HepG2 (cell line): ENCODE measurements around the gene LAMB2. TPM values are rescaled to one million over a fixed set of nuclear protein-coding genes. Genes with fewer than 3 reads are reported as not detected.

Experiments
- CC2D1A ChIP-seq: sonication (generic); formaldehyde crosslinking; IDR thresholded peaks from 2 replicates; pipeline ENCODE4 v1.8.1; 2023; ENCODE audit warnings: mild to moderate bottlenecking, missing genetic modification reagents
- FOXO1 ChIP-seq: sonication (generic); formaldehyde crosslinking; IDR thresholded peaks from 2 replicates; pipeline ENCODE4 v1.4.0; 2020; ENCODE audit warnings: missing genetic modification reagents
- GATA4 ChIP-seq: sonication (generic); IDR thresholded peaks from 2 replicates; pipeline ENCODE4 v1.6.1; 2016; ENCODE audit warnings: antibody characterized with exemption, low read depth, borderline replicate concordance
- KAT8 ChIP-seq: IDR thresholded peaks from 2 replicates; pipeline ENCODE4 v1.6.1; 2016; ENCODE audit warnings: missing genetic modification reagents, missing compliant biosample characterization
- MXI1 ChIP-seq: IDR thresholded peaks from 3 replicates; pipeline ENCODE4 v1.6.1; 2012; ENCODE audit warnings: low read depth, low read length, inconsistent platforms, borderline replicate concordance
- NFAT5 ChIP-seq: sonication (generic); formaldehyde crosslinking; IDR thresholded peaks from 2 replicates; pipeline ENCODE4 v1.4.0; 2020; ENCODE audit warnings: missing genetic modification reagents
- PRDM10 ChIP-seq: sonication (generic); formaldehyde crosslinking; IDR thresholded peaks from 2 replicates; pipeline ENCODE4 v1.4.0; 2020; ENCODE audit warnings: low read depth, missing genetic modification reagents
- RBM39 ChIP-seq: fragments of 200-400 bp; formaldehyde crosslinking; IDR thresholded peaks from one replicate; pipeline ENCODE4 v1.6.1; 2018; ENCODE audit warnings: antibody characterized with exemption, mild to moderate bottlenecking, low read depth, low read length; ENCODE audit not compliant: poor library complexity, severe bottlenecking
- TIGD3 ChIP-seq: sonication (generic); formaldehyde crosslinking; IDR thresholded peaks from 2 replicates; pipeline ENCODE4 v1.5.1; 2020; ENCODE audit warnings: mild to moderate bottlenecking, missing genetic modification reagents, borderline replicate concordance
- ZMYM4 ChIP-seq: sonication (generic); formaldehyde crosslinking; IDR thresholded peaks from 2 replicates; pipeline ENCODE4 v1.8.1; 2023; ENCODE audit warnings: mild to moderate bottlenecking, missing genetic modification reagents
- ZNF17 ChIP-seq: sonication (generic); formaldehyde crosslinking; IDR thresholded peaks from 2 replicates; pipeline ENCODE4 v1.5.0; 2020; ENCODE audit warnings: mild to moderate bottlenecking, missing genetic modification reagents
- ZNF280D ChIP-seq: sonication (generic); formaldehyde crosslinking; IDR thresholded peaks from 2 replicates; pipeline ENCODE4 v1.5.1; 2020; ENCODE audit warnings: mild to moderate bottlenecking, missing genetic modification reagents
- ZNF564 ChIP-seq: sonication (generic); formaldehyde crosslinking; IDR thresholded peaks from 2 replicates; pipeline ENCODE4 v1.8.1; 2023; ENCODE audit warnings: mild to moderate bottlenecking, missing genetic modification reagents
- ZNF614 ChIP-seq: IDR thresholded peaks from 2 replicates; pipeline ENCODE4 v1.6.1; 2018; ENCODE audit warnings: missing biosample characterization, missing genetic modification reagents, inconsistent platforms, borderline replicate concordance
- ZNF7 ChIP-seq: IDR thresholded peaks from 2 replicates; pipeline ENCODE4 v1.6.1; 2016; ENCODE audit warnings: missing biosample characterization, missing genetic modification reagents
- polyA plus RNA-seq, 8 experiments: library from polyadenylated mRNA; depleted of rRNA in 3 of 8; stranded (reverse) in 7 of 8; unstranded in 1 of 8; fragments of >200 nt; fragmentation: Illumina TruSeq in 4 of 8; extraction: Trizol in 4 of 8; gene quantifications; 2 replicates each; pipeline versions ENCODE4 v1.2.1 to v1.2.3, GENCODE V29; 2011 to 2016; ENCODE audit warnings: low read depth in 4 of 8, missing spikeins in 1 of 8, mixed read lengths in 1 of 8; ENCODE audit not compliant: insufficient read depth in 1 of 8
- total RNA-seq, 5 experiments: library from RNA; depleted of rRNA; stranded (reverse); fragments of >200 nt; fragmentation: Illumina TruSeq; extraction: Trizol; gene quantifications; 2 replicates each; pipeline ENCODE4 v1.2.3, GENCODE V29; 2016; ENCODE audit warnings: low read depth in 1 of 5

The LAMB2 gene
- total and polyA plus RNA-seq, 2 of the 13 experiments (the other 11 are each of a cell fraction or from before 2014, with no cell fraction given): 208 to 443 TPM

- TF ChIP-seq NFAT5 (CRISPR knock-in tag) (peak; percentile 51; the same call in 1 of the 2 replicates), RBM39 (no peak), ZNF564 (CRISPR knock-in tag) (no peak), TIGD3 (CRISPR knock-in tag) (no peak), CC2D1A (CRISPR knock-in tag) (no peak), KAT8 (CRISPR knock-in tag) (no peak), ZNF7 (CRISPR knock-in tag) (no peak), ZNF280D (no peak), FOXO1 (no peak), GATA4 (no peak), MXI1 (no peak; the same call in 2 of the 3 replicates), ZNF614 (CRISPR knock-in tag) (no peak), ZNF17 (CRISPR knock-in tag) (no peak), PRDM10 (no peak), ZMYM4 (no peak)
Observed at GRCh38 chr3:49092938-49093852, 39.7 kb downstream of the LAMB2 start (continued).
